Endodermal cell (in vitro differentiated cells): ENCODE results near the gene CAV1. TPM values are rescaled to one million over a fixed set of nuclear protein-coding genes. Genes with fewer than 3 reads are reported as not detected.

Source experiments
- DNase-seq: peaks from one replicate; pipeline ENCODE4 v3.0.0-alpha.2; 2017
- H3K27ac ChIP-seq: 2 replicates; pipeline ENCODE4 v1.5.1; 2013; ENCODE audit warnings: mild to moderate bottlenecking, low read depth, low read length, moderate library complexity
- H3K27me3 ChIP-seq: 2 replicates; pipeline ENCODE4 v1.6.1; 2013; ENCODE audit warnings: mild to moderate bottlenecking, low read length, moderate library complexity; ENCODE audit not compliant: insufficient read depth, control insufficient read depth, poor library complexity, severe bottlenecking
- H3K36me3 ChIP-seq: 2 replicates; pipeline ENCODE4 v1.7.0; 2013; ENCODE audit warnings: mild to moderate bottlenecking, low read length, moderate library complexity; ENCODE audit not compliant: control insufficient read depth, insufficient read depth
- H3K4me1 ChIP-seq: one replicate; pipeline ENCODE4 v1.7.0; 2013; ENCODE audit warnings: low read length; ENCODE audit not compliant: control insufficient read depth, insufficient read depth
- H3K4me3 ChIP-seq: 2 replicates; pipeline ENCODE4 v1.5.1; 2013; ENCODE audit warnings: mild to moderate bottlenecking, low read length, moderate library complexity
- H3K9ac ChIP-seq: 2 replicates; pipeline ENCODE4 v1.6.1; 2013; ENCODE audit warnings: mild to moderate bottlenecking, low read length, moderate library complexity; ENCODE audit not compliant: poor library complexity, severe bottlenecking; ENCODE audit errors: extremely low read depth
- H3K9me3 ChIP-seq: 2 replicates; pipeline ENCODE4 v1.6.1; 2013; ENCODE audit warnings: mild to moderate bottlenecking, low read length, moderate library complexity; ENCODE audit not compliant: control insufficient read depth
- H3K27ac Mint-ChIP-seq: 2 replicates; pipeline ENCODE4 v1.8.0; 2020; ENCODE audit warnings: mixed read lengths
- H3K27me3 Mint-ChIP-seq: 2 replicates; pipeline ENCODE4 v1.8.0; 2021; ENCODE audit warnings: mild to moderate bottlenecking, mixed read lengths; ENCODE audit not compliant: insufficient read depth
- H3K36me3 Mint-ChIP-seq: 2 replicates; pipeline ENCODE4 v1.8.0; 2020; ENCODE audit warnings: low read depth, mixed read lengths
- H3K4me1 Mint-ChIP-seq: 2 replicates; pipeline ENCODE4 v1.8.0; 2020; ENCODE audit warnings: mixed read lengths
- H3K4me3 Mint-ChIP-seq: 2 replicates; pipeline ENCODE4 v1.8.0; 2020; ENCODE audit warnings: mild to moderate bottlenecking, moderate library complexity, mixed read lengths
- H3K9me3 Mint-ChIP-seq: 2 replicates; pipeline ENCODE4 v1.8.0; 2020; ENCODE audit warnings: mild to moderate bottlenecking, mixed read lengths
- CTCF ChIP-seq: fragments of 200-600 bp; sonication (generic); conservative IDR thresholded peaks from 2 replicates; pipeline ENCODE4 v1.5.0; 2021; ENCODE audit warnings: antibody characterized with exemption, mild to moderate bottlenecking
- WGBS, 2 experiments: methylation state at CpG; one replicate each; pipeline versions ENCODE4 v1.1.5 to v1.1.7; 2013; ENCODE audit warnings: missing lambda C conversion rate in 2 of 2, mixed read lengths in 1 of 2; ENCODE audit not compliant: insufficient coverage in 1 of 2, insufficient read length in 1 of 2; 5-methylcytosine and 5-hydroxymethylcytosine counted together
- total RNA-seq, 2 donors: library from RNA; stranded (reverse); fragmentation: NEBNext Ultra II Directional in 1 of 2; extraction: Animal tissue kit (Norgen Biotek cat#: 25700) in 1 of 2; gene quantifications; 2 replicates in 1 of 2; 3 replicates in 1 of 2; pipeline ENCODE4 v1.2.1, GENCODE V29; 2021

The CAV1 gene
- total RNA-seq, 2 donors from 2014 or later, result 4.9 to 8.8 TPM

GRCh38 chr7:116610721-116611120 is 85.9 kb downstream of the CAV1 start:
- Mint-ChIP-seq H3K9me3 (no peaks in the 10 kb centered on the region), H3K4me3 (no peak overlapping the region), H3K4me1 (no peaks in the 10 kb centered on the region), H3K36me3 (no peaks in the 10 kb centered on the region), H3K27me3 (no peaks in the 10 kb centered on the region), H3K27ac (no peak overlapping the region)
- TF ChIP-seq CTCF, result no peak
- Histone ChIP-seq H3K4me1 (no peaks in the 10 kb centered on the region), H3K27ac (no peak overlapping the region), H3K4me3 (no peak overlapping the region), H3K36me3 (no peaks in the 10 kb centered on the region), H3K9ac (no peak overlapping the region), H3K27me3 (no peaks in the 10 kb centered on the region), H3K9me3 (no peaks in the 10 kb centered on the region)
- WGBS, 2 experiments, result 86% methylated on average over 1 of the region's 2 CpGs; no CpG with 5 or more reads in 1 of the 2 experiments
- no peak for DNase-seq

Other genes with a start within 250 kb of the CAV1 start
- gene CAV2, start 25.3 kb upstream of the CAV1 start, total RNA-seq, result 1 to 10 TPM; 5.2 to 7.4 TPM
- 1 to 10 TPM; 2.5 to 7.3 TPM for gene MET, start 147.2 kb downstream of the CAV1 start, total RNA-seq